AG08396 (cell line): ENCODE data around the gene ZNF480.
"Not testable (repeated sequence)": the region's sequence is repeated elsewhere in the genome, so short reads cannot be mapped to it uniquely, and the experiment has no call there.

Source experiments
- DNase-seq: peaks from one replicate; pipeline ENCODE4 v3.0.0; 2012; ENCODE audit warnings: low spot score, mixed read lengths

ZNF480 gene

DNA sequence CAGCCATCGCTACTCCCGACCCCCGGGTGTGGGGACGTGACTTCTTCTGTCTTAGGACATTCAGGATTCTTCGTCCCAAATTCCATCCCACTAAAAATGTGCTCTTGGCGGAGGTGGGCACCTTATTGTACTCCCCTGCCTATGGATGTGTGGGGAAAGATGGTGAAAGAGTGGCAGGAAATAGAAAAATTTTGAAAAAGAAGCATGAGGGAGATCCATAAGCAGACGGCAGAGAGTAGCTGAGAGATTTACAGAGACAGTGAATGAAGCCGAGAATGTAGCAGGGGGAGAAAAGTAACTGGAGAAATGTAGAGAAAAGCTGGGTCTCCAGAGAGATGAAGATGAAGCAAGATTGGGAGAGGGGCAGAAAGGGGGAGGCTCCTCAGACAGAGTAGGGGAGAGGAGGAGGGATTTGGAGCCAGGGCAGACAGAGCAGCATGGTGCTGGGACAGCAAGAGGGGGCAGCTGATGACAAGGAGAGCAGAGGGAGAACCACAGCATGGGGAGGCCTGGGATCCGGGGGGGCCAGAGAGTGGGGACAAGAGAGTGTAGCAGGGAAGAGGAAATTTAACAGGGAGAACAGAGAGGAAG is 39.9 kb downstream of the ZNF480 start:
- peak; percentile 15 for DNase-seq

DNA sequence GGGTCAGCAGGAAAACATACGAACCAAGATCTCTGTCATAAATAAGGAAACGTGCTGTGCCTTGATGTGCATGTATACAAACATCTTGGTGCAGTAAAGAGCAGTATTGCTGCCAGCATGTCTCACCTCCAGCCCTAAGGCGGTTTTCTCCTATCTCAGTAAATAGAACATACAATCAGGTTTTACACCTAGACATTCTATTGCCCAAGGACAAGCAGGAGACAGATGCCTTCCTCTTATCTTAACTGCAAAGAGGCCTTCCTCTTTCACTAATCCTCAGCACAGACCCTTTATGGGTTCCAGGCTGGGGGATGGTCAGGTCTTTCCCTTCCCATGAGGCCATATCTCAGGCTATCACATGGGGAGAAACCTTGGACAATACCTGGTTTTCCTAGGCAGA is 42.1 kb downstream of the ZNF480 start:
- DNase-seq = not testable (repeated sequence)

DNA sequence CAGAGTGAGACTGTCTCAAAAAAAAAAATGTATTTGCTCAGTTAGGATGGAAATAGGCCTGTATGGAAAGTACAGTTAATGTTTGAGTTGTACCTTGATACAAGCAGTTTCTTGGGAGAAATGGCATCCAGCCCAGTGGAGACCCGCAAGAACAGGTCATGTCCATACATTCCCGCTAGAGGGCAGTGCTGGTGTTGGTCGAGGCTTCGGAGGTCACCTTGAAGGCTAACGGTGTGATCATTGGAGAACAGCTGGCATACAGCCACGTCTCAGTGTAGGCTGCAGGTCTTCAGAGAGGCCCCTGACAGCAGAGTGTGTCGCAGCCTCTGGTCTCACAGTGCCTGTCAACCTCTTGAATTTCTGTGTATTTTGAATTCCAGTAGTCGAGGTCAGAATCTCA is 46.6 kb downstream of the ZNF480 start:
- peak; percentile 20 for DNase-seq

DNA sequence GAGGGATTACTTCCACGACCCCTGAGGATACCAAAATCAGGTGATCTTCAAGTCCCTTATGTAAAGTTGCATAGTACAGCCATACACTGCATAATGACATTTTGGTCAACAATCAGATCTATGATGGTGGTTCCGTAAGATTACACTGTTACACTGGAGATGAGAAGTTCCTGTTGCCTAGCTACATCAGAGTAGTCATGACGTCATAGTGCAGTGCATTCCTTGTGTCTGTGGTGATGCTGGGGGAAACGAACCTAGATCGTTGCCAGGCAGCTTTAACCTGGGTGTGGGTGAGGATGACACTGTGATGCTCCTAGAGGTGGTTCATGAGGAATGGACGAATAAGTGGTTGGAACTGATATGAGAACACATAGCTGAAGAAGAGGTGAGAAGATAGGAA is 48.2 kb downstream of the ZNF480 start:
- DNase-seq = no peak

DNA sequence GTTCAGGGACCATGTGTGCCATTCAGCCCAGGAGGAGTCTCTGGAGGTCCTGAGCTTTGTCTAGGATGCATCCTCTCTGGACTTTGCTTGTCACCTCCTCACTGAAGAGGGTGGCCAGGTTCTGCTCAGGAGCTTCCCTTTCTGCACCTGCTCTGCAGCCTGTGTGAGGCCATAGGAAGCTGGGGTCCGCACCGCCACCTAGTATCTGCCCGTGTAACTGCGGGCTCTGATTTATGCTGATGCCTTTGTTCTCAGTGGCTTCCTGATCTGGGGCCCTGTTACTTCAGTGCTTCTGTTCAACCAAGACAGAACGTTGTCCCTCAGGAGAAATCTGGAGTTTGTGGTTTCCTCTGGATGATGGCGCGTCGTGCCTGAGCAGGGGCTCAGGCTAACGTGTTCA is 54.5 kb downstream of the ZNF480 start:
- no peak for DNase-seq

DNA sequence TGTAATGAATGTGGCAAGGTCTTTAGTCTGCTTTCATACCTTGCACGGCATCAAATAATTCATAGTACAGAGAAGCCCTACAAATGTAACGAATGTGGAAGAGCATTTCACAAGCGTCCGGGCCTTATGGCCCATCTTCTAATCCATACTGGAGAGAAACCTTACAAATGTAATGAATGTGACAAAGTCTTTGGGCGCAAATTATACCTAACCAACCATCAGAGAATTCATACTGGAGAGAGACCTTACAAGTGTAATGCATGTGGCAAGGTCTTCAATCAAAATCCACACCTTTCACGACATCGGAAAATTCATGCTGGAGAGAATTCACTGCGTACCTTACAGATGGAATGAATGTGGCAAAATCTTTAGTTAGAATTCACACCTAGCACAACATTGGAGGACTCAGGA is 69.5 kb downstream of the ZNF480 start:
- DNase-seq = no peak

DNA sequence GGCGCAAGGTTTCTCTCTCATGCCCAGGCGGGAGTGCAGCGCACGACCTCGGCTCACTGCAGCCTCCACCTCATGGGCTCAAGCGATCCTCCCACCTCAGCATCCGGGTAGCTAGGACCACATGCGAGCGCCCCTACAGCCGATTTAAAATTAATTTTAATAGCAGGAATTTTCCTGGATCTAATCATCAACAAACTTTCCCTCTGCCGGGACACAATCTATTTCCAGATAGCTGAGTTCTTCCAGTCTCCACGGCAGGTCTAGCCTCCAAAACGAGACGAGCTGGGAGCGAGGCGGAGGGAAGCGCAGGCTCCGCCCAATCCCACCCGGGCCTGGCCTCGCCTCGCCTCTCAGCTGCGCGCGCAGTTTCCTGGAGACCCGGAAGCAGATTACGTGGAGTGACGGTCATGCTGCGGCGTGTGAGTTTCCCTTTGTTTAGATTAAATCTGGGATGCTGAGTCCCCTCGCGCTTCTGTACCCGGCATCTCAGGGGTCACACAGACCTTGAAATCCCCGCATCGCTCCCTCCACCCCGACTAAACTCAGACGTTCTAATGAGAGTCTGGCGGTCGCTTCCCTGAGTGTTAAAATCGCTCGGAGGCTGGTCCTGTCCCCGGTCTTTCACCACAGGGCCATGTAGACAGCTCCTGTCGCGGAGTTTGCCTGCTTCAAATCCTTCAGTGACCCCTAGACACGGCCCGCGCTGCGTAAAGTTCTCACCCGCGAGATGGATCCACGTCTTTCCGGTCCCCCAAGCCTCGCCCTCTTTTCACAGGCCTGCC is 72.8 kb downstream of the ZNF480 start, which contains the start of gene ZNF880:
Gene ZNF880, plus strand, starts transcription at position 365 of the 782 bp plus-strand sequence. Its CDS starts 43 bp downstream, at position 408.
- DNase-seq = peak; percentile 95

DNA sequence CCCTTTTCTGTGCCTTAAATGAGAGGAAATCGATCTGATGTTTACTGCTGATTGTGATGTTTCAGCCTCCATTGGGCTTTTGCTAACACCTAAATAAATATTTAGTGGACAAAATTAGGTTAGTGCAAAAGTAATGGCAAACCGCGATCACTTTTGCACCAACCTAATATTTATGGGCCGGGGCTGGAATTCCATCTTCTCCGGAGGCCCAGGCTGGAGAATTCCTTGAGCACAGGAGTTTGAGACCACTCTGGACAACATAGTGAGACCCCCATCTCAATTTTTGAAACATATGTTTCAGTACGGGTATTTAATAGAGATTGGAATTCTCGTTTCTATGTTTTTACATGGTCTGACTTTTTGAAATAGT is 73.4 kb downstream of the ZNF480 start:
- no peak for DNase-seq
